SH-SY5Y (cell line): ENCODE results near the gene DRICH1.

Experiments
- GATA2 ChIP-seq: IDR thresholded peaks from 2 replicates; pipeline ENCODE4 v1.6.1; 2011; ENCODE audit warnings: mild to moderate bottlenecking, low read depth, low read length
- GATA3 ChIP-seq: IDR thresholded peaks from 2 replicates; pipeline ENCODE4 v1.6.1; 2011; ENCODE audit warnings: low read depth, mild to moderate bottlenecking, low read length, moderate library complexity

GRCh38 chr22:23569716-23570115, 62.4 kb downstream of the DRICH1 start:
- TF ChIP-seq GATA3, result no peak
- no peak for TF ChIP-seq GATA2
